Skin of body (tissue), 2 donors: ENCODE results near the gene CLDN20. TPM values are rescaled to one million over a fixed set of nuclear protein-coding genes. Genes with fewer than 3 reads are reported as not detected.
"Not testable (repeated sequence)": the region's sequence is repeated elsewhere in the genome, so short reads cannot be mapped to it uniquely, and the experiment has no call there.

ENCODE experiments used
- DNase-seq: peaks from one replicate; lab custom pipeline; 2025; lab: John Stamatoyannopoulos, UW
- total RNA-seq: library from RNA; depleted of rRNA; stranded (reverse); fragments of >200 nt; gene quantifications from one replicate; pipeline ENCODE4 v1.2.3, GENCODE V29; 2014

CLDN20 gene, protein sequence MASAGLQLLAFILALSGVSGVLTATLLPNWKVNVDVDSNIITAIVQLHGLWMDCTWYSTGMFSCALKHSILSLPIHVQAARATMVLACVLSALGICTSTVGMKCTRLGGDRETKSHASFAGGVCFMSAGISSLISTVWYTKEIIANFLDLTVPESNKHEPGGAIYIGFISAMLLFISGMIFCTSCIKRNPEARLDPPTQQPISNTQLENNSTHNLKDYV
- 0.30 TPM for total RNA-seq

DNA sequence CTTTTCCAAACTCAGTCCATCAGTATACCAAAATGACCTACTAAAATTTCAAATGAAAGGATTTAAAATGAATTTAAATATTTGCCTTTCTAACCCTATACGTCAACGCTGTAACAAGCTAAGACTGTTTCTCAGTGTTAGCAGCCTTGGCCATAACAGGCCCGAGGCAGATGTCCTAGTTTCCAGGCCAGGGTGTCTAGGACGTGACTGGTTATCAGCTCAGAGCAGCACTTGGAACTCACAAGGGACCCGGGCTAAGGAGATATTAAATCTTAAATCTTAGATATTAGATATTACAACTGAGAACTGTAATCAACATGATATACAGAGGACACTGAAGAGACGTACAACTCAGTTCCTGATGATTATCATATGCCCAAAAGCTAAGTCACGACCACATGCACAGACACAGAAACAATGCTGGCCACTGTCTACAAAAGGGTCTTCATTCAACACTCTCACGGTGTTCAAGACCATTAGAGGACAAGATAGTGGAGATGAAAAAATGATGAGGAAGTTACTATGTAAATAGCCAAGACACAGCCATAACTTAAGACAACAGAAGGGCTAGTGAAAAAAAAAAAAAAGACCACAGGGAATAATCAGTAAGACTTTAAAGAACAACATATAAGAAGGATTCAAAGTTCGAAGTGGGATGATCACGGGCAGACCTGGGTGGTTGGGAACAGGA is at the start of gene CLDN20:
Gene CLDN20 (plus strand): TSS at position 641 of the 691 bp plus-strand sequence. CDS start 11,707 bp downstream, outside the sequence.
- DNase-seq = no peak

DNA sequence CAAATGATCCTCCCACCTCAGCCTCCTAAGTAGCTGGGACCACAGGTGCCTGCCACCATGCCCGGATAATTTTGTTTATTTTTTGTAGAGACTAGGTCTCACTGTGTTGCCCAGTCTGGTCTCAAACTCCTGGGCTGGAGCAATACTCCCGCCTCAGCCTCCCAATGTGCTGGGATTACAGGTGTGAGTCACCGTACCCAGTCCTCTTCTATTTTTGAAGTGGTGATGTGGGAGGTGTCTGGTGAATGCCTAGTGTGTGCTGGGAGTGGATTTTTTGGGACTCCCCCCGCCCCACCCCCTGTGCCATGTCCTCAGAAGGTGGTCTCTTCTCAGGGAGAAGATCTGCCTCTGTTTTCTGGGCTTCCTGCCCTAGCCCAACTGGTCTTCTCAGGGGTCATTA is 47.9 kb upstream of the CLDN20 start:
- DNase-seq = no peak

DNA sequence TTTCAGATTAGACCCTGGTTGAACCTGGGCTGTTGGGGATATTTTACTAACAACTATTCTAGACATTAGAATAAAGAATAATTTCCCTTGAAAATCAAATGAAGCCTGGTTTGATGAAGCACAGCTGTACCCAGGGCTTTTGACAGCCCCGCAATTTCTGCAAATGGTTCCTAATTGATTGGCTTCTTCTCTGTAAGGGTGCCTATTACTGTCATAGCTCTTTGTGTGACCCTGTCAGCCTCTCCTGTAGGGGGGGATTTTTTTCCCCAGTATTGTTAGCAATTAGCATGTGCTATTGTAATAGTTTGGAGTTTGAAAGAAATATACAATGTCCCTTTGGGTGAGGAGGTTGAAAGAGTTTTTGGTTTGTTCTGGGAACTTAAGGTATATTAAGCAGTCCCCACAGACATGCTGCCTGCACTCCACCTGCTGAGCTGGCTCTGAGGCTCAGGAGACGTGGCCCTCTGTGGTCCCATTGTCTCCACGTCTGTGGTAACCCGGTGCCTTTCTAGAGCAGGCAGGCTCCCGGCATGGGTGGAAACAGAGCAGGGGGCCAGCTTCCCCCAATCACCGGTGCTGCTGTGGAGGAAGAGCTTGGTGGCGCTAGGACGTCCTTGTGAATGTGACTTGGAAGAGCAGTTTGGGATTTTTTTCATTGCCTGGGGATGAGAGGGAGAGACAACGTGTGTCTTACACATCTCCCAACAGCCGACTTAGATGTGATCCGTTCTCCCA is 47.3 kb upstream of the CLDN20 start:
- DNase-seq = no peak

DNA sequence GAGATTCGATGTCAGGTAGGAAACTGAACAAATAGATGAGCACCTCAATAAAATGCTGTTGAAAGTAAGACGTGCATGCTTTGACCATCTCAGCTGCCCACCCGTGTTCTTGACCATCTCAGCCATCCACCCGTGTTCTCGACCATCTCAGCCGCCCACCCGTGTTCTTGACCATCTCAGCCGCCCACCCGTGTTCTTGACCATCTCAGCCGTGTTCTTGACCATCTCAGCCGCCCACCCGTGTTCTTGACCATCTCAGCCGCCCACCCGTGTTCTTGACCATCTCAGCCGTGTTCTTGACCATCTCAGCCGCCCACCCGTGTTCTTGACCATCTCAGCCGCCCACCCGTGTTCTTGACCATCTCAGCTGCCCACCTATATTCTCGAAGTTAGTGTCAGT is 45.1 kb upstream of the CLDN20 start:
- not testable (repeated sequence) for DNase-seq

DNA sequence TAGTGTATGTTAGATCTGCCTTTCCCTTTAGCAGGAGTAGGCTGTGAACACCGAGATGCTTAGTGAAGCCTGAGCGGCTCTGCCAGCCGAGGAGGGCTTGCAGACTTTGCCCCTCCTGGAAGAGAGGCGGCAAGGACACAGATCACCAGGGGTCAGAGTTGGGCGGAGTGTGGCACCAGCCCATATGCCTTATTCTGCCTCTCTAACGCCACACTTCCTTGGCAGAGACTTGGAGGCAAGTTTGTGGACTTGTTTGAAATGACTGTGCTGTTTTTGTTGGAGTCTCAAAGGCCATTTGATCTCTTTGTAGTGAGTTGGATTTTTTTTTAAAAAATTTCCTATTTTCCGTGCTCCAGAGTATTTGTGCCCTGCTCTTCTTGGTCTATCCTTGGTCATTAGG is 44.5 kb upstream of the CLDN20 start:
- no peak for DNase-seq

DNA sequence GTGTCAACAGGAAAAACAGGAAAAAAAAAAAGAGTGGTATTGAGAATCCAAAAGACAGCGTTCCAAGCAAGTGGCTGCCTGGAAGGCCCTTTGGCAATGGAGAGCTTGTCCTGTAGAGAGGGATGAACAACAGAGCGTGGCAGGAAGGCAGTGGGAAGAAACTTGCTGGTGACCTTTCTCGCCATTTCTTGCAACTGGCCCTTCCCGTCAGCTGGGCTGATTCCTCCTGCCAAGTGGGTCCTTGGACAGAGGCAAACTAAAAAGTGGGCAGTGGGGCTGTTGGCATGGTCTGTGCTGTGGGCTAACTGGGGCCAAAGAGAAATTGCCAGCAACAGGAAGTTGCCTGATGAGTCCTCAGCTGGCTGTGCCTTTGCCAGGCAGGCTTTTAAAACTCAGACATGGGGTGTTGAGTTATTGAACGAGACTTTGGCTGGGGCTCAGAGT is 43.9 kb upstream of the CLDN20 start:
- DNase-seq = no peak

DNA sequence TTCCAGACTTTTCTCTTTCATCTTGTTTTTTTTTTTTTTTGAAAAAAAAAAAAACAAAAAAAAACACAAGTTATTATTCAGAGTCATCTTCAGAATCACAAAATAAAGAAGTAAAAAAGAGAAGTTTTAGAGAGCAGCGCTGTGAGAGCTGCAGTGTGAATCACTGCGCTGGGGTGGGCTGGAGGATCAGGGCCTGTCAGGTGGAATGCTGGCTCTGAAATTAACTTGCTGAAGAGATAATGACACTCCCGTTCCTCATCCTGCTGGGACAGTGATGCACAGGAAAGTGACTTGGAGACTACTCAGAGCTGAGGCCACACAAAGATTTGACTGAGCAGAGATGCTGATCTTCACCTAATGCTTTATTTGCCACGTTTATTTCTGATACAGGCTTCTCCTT is 42.7 kb upstream of the CLDN20 start:
- DNase-seq = no peak

DNA sequence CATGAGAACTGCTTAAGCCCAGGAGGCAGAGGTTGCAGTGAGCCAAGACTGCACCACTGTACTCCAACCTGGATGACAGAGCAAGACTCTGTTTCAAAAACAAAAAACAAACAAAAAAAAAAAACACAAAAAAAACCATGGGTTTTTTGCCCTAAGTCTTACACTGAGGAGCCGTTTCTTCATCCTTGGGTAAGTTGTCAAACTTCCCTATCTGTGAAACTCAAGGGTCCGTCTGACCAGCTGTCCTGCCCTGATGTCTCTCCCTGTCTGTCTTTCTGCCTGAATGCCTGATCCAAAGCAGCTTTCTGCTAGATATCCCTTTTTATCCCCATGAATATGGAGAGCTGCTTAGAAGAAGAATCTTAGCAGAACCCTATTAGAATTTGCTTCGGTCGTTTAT is 41.3 kb upstream of the CLDN20 start:
- no peak for DNase-seq

DNA sequence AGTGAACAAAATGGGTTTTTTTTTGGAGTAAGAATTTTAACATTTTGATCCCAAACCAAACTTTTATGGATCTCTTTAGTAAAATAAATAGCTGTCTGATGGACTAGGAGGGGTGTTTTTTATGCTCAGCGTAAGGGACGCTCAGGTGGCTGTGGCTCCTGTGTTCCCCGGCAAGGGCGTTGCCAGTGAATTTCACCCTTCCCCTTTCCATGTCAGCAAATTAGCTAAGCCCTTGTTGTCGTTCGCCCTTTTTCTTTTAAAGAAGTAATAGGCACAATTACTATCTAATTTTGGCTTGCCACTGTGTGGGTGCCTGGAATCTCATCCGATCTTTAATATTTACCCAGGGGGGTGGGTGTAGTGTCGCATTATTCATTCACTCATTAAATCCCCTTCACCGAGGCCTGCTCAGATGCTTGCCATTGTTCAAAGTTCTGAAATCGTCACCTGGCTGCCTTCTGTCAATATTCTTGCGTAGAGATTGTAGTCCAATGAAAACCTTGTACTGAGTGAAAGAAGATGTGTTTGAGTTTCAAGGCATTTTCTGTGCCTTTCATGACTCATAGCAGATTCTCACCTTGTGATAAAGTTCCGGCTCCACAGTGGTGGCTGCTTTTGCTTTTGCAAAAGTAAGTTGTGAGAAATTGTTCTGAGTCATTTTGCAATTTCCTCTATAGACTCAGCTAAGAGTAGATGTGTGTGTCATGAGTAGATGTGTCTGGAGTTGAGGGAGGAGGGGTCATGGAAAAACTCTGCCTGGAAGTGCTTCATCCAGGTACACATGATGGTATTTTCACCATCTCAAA is 40.0 kb upstream of the CLDN20 start:
- no peak for DNase-seq

DNA sequence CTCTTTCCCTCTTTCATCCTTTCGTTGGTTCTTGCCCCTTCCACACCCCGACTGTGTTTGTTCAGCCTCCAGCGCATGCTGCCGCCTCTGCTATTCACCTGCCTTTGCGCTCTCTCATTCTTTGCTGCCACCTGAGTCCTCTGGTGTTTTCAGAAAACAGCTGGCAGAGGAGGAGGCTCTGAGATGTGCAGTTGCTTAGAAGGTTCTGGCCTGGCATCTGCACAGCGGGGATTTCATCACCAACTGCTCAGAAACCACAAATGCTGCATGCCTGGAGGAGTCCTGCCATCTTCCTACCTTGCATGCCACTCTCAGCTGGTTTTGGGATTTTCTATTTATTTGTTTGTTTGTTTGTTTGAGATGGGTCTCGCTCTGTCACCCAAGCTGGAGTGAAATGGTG is 39.2 kb upstream of the CLDN20 start:
- DNase-seq = no peak

DNA sequence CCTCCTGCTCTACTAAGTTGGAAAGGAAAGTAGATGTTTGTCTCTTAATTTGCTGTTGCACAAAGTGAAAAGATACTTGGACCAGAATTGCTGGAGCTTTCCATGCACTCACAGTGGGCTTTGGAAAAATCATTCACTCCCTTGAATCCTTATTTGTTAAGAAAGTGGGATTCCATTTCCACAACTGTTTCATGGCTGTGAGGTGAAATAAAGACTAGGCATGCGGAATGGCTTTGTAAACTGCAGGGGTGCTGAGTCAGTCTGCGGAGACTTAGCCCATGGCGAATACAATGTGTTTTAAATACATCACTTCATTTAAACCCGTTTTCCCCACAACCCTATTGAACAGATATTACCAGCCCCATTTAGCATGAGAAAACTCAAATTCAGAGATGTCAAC is 36.8 kb upstream of the CLDN20 start:
- DNase-seq = no peak

DNA sequence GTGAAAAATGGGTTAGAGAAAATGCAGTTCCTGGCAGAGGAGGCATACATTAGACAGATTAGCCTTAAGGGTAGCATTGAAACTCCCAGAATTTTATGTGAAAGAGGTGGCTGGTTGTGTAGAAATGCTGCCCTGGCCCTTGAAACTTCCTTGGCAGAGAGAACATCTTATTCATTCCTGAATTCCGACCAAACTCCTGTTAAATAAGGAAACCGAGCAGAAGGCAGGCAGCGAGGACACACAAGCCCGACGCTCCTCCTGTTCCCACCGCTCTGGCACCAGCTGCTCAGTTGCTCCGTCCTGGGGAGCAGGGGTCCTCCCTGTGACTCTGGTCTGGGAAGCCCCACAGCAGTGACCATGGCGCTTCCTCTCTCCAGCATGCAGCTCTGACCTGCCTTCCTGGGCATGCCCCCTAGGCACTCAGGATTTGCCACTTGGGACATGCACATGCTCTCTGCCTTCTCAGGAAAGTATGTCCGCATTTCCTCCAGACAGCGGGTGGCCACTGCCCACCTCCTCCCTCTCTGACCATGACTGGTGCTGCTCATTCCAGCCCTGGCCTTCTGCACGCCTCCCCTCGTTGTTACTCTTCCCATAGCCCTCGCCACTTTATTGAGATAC is 35.2 kb upstream of the CLDN20 start:
- DNase-seq = no peak

DNA sequence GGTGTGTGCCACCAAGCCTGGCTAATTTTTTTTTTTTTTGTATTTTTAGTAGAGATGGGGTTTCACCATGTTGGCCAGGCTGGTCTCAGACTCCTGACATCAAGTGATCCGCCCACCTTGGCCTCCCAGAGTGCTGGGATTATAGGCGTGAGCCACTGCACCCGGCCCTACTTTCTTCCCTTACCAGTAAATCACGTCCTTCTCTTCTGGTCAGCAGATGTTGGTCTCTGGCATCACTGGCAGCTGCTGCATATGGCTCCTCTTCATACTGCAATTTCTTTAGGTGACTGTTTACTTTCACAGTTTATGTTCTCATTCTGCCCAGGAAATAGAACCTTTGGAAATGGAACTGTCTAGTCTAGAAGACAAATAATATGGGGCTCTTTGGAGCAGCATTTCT is 32.8 kb upstream of the CLDN20 start:
- DNase-seq = not testable (repeated sequence)

DNA sequence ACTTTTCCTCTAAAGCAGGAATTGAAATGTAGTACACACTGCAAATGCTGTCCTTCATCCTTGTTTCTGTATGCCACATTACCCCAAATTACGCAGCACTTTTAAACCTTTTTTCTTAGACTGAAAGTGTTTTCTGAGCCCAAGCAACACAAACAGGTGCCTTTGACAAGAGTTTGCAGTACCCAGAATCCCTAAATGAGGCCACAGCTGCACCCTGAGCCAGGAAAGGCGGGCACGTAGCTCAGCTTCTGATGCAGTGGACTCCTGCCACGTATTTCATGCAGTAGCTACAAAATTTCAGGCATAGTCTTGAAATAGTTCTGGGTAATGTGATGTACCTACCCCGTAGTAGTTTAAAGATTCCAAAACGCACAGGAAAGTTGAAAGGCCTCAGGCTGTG is 31.0 kb upstream of the CLDN20 start:
- DNase-seq = no peak

DNA sequence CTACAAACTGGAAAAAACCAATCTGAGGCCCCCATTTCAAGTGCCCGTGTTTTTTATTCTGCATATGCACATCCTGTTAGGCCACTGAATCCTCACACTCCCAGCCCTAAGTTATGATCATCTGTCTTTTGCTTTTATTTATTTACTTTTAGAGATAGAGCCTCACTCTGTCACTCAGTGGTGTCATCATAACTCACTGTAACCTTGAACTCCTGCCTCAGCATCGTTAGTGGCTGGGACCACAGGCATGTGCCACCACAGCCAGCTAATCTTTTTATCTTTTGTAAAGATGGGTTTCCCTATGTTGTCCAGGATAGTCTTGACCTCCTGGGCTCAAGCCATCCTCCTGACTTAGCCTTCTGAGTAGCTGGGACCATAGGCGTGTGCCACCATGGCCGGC is 29.6 kb upstream of the CLDN20 start:
- DNase-seq = no peak

DNA sequence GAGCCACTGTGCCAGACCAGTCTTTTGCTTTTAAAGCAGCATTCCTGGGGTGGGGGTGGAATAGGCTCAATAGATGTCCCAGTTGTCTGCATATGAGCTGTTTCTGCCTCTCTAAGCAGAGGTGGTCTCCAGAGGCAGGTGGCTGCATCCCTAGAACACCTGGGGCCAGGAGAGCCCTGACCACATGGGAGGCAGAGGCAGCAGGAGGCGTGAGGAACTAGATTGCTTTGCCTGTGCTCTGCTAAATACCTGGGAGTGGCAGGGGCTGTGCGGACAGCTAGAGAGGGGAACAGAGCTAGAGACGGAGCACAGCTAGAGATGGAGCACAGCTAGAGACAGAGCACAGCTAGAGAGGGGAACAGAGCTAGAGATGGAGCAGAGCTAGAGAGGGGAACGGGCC is 29.1 kb upstream of the CLDN20 start:
- DNase-seq = no peak

DNA sequence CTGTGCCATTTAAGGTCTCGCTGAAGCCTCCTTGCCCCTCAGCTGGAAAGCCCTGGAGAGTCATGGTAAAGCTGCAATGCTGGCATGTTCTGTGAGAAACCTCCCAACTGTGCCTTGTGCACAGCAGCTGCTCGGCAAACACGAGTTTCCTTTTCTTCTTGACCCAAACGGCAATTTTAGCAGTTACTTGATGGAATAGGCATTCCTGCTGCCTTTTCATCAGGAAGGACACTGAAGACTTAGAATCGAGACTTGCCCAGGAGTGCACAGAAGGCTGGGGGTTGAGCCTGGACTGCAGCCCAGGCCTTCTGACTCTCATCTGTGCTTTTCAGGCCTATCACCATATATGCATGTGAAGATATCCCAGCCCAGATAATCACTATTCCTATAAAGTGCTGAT is 28.7 kb upstream of the CLDN20 start:
- DNase-seq = no peak

DNA sequence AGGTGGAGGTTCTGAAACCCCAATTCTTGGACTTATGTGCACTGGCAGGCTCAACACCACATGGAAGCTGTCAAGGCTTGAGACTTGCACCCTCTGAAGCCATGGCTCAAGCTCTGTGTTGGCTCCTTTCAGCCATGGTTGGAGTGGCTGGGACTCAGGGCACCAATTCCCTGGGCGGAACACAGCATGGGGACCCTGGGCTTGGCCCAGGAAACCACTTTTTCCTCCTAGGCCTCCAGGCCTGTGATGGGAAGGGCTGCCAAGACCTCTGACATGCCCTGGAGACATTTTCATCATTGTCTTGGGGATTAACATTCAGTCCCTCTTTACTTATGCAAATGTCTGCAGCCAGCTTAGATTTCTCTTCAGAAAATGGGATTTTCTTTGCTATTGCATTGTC is 26.2 kb upstream of the CLDN20 start:
- DNase-seq = no peak

DNA sequence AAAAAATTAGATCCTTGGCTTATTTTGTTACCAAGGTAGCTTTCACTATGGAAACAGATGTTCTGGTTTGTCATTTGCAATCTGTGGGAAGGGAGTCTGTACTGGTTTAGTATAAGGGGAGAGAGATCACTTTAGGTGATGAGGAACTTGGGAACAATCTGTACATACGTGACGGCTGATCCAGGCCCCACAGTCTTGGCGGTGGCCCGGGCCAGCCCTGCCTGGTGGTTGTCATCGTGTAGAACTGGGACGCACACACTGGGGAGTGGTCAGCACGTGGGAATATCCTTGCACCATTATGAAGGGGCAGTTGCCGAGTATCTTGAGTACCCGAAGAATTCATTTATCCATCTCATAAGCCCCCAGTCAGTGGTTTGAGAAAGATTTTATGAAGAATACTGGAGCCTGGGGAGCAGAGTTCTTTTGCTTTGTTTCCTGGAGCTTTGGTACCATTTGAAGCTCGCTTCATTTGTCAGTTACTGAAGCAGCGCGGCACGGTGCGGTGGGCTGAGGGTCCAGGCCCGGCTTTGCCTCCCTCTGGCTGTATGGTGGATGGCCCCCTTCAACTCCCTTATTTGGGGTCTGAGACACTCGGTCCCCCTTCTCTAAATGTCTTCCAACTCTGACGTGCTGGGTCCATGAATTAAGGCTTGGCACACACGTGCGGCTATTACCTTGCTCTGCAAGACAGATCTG is 22.8 kb upstream of the CLDN20 start:
- no peak for DNase-seq

DNA sequence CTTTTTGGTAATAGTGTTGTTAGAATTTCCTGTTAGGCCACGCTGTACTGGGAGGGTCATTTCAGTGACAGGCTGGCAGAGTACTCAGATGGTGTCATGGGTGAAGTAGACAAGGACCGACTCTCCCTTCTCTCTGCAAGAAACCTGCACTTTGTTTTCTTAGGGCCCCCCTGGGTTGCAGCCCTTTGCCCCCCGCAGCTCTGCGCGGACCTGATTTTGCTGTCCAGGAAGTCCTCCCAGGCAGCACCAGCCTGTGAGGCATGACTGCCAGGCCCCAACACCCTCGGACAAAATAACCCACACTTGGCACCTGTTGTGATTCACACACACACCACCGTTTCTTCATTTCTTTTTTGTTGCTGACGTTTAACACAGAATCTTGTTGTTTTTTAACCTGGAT is 21.8 kb upstream of the CLDN20 start:
- no peak for DNase-seq

DNA sequence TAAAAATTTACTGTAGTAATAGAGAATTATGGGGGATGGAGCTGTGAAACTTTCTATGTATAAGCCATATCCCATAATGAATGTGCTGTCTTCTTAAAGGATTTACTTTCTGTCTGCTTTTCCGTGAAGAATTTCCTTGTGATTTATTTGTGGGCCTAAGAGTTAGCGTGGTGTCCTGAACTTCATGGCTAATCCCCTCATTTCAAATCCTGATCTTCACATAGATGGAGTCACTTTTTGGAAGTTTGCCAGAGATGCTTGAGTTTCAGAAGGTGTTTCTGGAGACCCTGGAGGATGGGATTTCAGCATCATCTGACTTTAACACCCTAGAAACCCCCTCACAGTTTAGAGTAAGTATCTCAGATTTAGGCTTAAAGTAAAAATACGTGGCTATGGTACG is 19.4 kb upstream of the CLDN20 start:
- DNase-seq = no peak
